H1 (cell line): ENCODE data around the gene OR6C75. TPM values are rescaled to one million over a fixed set of nuclear protein-coding genes. Genes with fewer than 3 reads are reported as not detected.

ENCODE experiments used
- CTCF ChIA-PET: fragments of 300-600 bp; sonication (Branson Sonifier 250); formaldehyde crosslinking; loops from one replicate; lab custom pipeline; 2021; ENCODE audit not compliant: partially characterized antibody; lab: Charles Lee
- POLR2A ChIA-PET: fragments of 300-600 bp; sonication (Branson Sonifier 250); formaldehyde crosslinking; loops from one replicate; lab custom pipeline; 2021; ENCODE audit warnings: inconsistent platforms; ENCODE audit not compliant: partially characterized antibody; lab: Charles Lee
- DNase-seq, 2 experiments: peaks; one replicate each; pipeline versions ENCODE4 v3.0.0 to v3.0.0-alpha.2; 2010 to 2022; ENCODE audit warnings: low spot score in 2 of 2, low read depth in 1 of 2, mixed read lengths in 1 of 2
- FAIRE-seq: peaks from 2 replicates; lab custom pipeline; 2011; peaks lifted over from hg19 to GRCh38; lab: Jason Lieb, UNC
- H2AFZ ChIP-seq: 2 replicates; pipeline ENCODE4 v1.8.1; 2012; ENCODE audit warnings: low read length, inconsistent platforms
- H2AK5ac ChIP-seq: 2 replicates; pipeline ENCODE4 v1.6.1; 2013; ENCODE audit warnings: low read depth, low read length
- H2BK120ac ChIP-seq: replicated peaks from 2 replicates; pipeline ENCODE3; 2013; ENCODE audit warnings: low read depth, low read length, inconsistent platforms
- H2BK12ac ChIP-seq: 2 replicates; pipeline ENCODE4 v1.6.1; 2013; ENCODE audit warnings: low read depth, low read length
- H2BK15ac ChIP-seq: 2 replicates; pipeline ENCODE4 v1.6.1; 2013; ENCODE audit warnings: low read length
- H2BK20ac ChIP-seq: 2 replicates; pipeline ENCODE4 v1.6.1; 2013; ENCODE audit warnings: low read length
- H2BK5ac ChIP-seq: 2 replicates; pipeline ENCODE4 v1.6.1; 2013; ENCODE audit warnings: low read depth, low read length
- H3K14ac ChIP-seq: 2 replicates; pipeline ENCODE4 v1.6.1; 2013; ENCODE audit warnings: inconsistent platforms; ENCODE audit not compliant: insufficient read length
- H3K18ac ChIP-seq: 2 replicates; pipeline ENCODE4 v1.6.1; 2013; ENCODE audit warnings: low read length; ENCODE audit errors: extremely low read depth
- H3K23ac ChIP-seq: 2 replicates; pipeline ENCODE4 v1.6.1; 2013; ENCODE audit warnings: inconsistent platforms; ENCODE audit not compliant: insufficient read length
- H3K23me2 ChIP-seq: 2 replicates; pipeline ENCODE4 v1.6.1; 2013; ENCODE audit warnings: low read depth, low read length
- H3K27ac ChIP-seq: 2 replicates; pipeline ENCODE4 v1.6.1; 2011; ENCODE audit warnings: low read depth, low read length, inconsistent platforms
- H3K27me3 ChIP-seq, 4 experiments: replicated peaks in 1 of 4; 1 replicate in 1 of 4; 2 replicates in 3 of 4; pipeline versions ENCODE4 v1.6.1 to v1.8.1; 2011 to 2013; ENCODE audit warnings: low read length in 3 of 4, mild to moderate bottlenecking in 3 of 4, inconsistent platforms in 2 of 4, mixed read lengths in 2 of 4, moderate library complexity in 1 of 4; ENCODE audit not compliant: control insufficient read depth in 3 of 4, insufficient read depth in 3 of 4; ENCODE audit errors: extremely low read depth in 1 of 4
- H3K36me3 ChIP-seq, 4 experiments: 2 replicates each; pipeline versions ENCODE4 v1.6.1 to v1.8.1; 2011 to 2013; ENCODE audit warnings: mild to moderate bottlenecking in 4 of 4, low read length in 3 of 4, moderate library complexity in 2 of 4, control low read depth in 1 of 4, inconsistent platforms in 1 of 4; ENCODE audit not compliant: insufficient read depth in 4 of 4, control insufficient read depth in 2 of 4
- H3K4ac ChIP-seq: replicated peaks from 2 replicates; pipeline ENCODE3; 2013; ENCODE audit warnings: low read length, low read depth, mixed read lengths, inconsistent platforms; ENCODE audit not compliant: insufficient read length
- H3K4me1 ChIP-seq, 4 experiments: replicated peaks in 1 of 4; 1 replicate in 1 of 4; 2 replicates in 3 of 4; pipeline versions ENCODE4 v1.6.1 to v1.8.1; 2011 to 2013; ENCODE audit warnings: low read length in 3 of 4, inconsistent platforms in 2 of 4, mixed read lengths in 1 of 4; ENCODE audit not compliant: insufficient read depth in 4 of 4, control insufficient read depth in 3 of 4
- H3K4me2 ChIP-seq, 2 experiments: 2 replicates each; pipeline versions ENCODE4 v1.6.1 to v1.8.1; 2011 to 2013; ENCODE audit warnings: low read depth in 2 of 2, low read length in 2 of 2, control low read depth in 1 of 2, inconsistent platforms in 1 of 2, mild to moderate bottlenecking in 1 of 2; ENCODE audit not compliant: insufficient read depth in 1 of 2
- H3K4me3 ChIP-seq, 4 experiments: fragments of 200-600, 300-600 bp in 1 of 4; sonication (generic), shearing (Covaris generic), sonication (Bioruptor Twin) in 1 of 4; 2 replicates each; pipeline versions ENCODE4 v1.5.1 to v1.8.1; 2011 to 2016; ENCODE audit warnings: low read length in 4 of 4, low read depth in 3 of 4, control low read depth in 2 of 4, inconsistent platforms in 2 of 4, mild to moderate bottlenecking in 2 of 4, mixed read lengths in 1 of 4, moderate library complexity in 1 of 4; ENCODE audit not compliant: insufficient read depth in 2 of 4; ENCODE audit errors: extremely low read depth in 1 of 4
- H3K56ac ChIP-seq: replicated peaks from 2 replicates; pipeline ENCODE3; 2013; ENCODE audit warnings: low read depth, mild to moderate bottlenecking, mixed read lengths, low read length, inconsistent platforms; ENCODE audit not compliant: insufficient read length
- H3K79me1 ChIP-seq: 2 replicates; pipeline ENCODE4 v1.6.1; 2013; ENCODE audit warnings: low read depth, low read length, control low read depth
- H3K79me2 ChIP-seq, 2 experiments: 2 replicates each; pipeline versions ENCODE4 v1.6.1 to v1.8.1; 2012 to 2013; ENCODE audit warnings: low read length in 2 of 2, mild to moderate bottlenecking in 2 of 2, inconsistent platforms in 1 of 2; ENCODE audit not compliant: insufficient read depth in 2 of 2, control insufficient read depth in 1 of 2
- H3K9ac ChIP-seq, 4 experiments: replicated peaks in 1 of 4; 1 replicate in 1 of 4; 2 replicates in 3 of 4; pipeline versions ENCODE4 v1.6.1 to v1.8.1; 2011 to 2013; ENCODE audit warnings: low read depth in 3 of 4, low read length in 3 of 4, control low read depth in 2 of 4, mild to moderate bottlenecking in 2 of 4, moderate library complexity in 2 of 4, inconsistent platforms in 1 of 4; ENCODE audit errors: extremely low read depth in 1 of 4
- H3K9me3 ChIP-seq, 2 experiments: 2 replicates each; pipeline versions ENCODE4 v1.6.1 to v1.8.1; 2012 to 2013; ENCODE audit warnings: mild to moderate bottlenecking in 2 of 2, moderate library complexity in 2 of 2, control low read depth in 1 of 2, inconsistent platforms in 1 of 2, low read depth in 1 of 2, low read length in 1 of 2, mixed read lengths in 1 of 2; ENCODE audit not compliant: insufficient read depth in 2 of 2
- H4K20me1 ChIP-seq, 2 experiments: replicated peaks in 1 of 2; 2 replicates each; pipeline versions ENCODE3 to v1.8.1; 2011 to 2013; ENCODE audit warnings: inconsistent platforms in 2 of 2, low read length in 2 of 2, mild to moderate bottlenecking in 1 of 2; ENCODE audit not compliant: insufficient read depth in 2 of 2, control insufficient read depth in 1 of 2
- H4K5ac ChIP-seq: 2 replicates; pipeline ENCODE4 v1.6.1; 2013; ENCODE audit warnings: low read length, low read depth, mixed read lengths, inconsistent platforms; ENCODE audit not compliant: insufficient read length
- H4K8ac ChIP-seq: 2 replicates; pipeline ENCODE4 v1.8.0; 2013; ENCODE audit warnings: mild to moderate bottlenecking, moderate library complexity, low read length, inconsistent platforms; ENCODE audit not compliant: insufficient read depth; ENCODE audit errors: extremely low read depth
- H4K91ac ChIP-seq: replicated peaks from 2 replicates; pipeline ENCODE3; 2013; ENCODE audit warnings: low read length, mixed read lengths, inconsistent platforms; ENCODE audit not compliant: insufficient read length
- BACH1 ChIP-seq: IDR thresholded peaks from 2 replicates; pipeline ENCODE4 v1.6.1; 2012; ENCODE audit warnings: low read length, improper control_type of control experiment
- CEBPB ChIP-seq: IDR thresholded peaks from 2 replicates; pipeline ENCODE4 v1.6.1; 2012; ENCODE audit warnings: low read depth, low read length
- CTCF ChIP-seq, 3 experiments: IDR thresholded peaks; 1 replicate in 2 of 3; 2 replicates in 1 of 3; pipeline versions ENCODE4 v1.5.1 to v1.6.1; 2011; ENCODE audit warnings: low read length in 3 of 3, mild to moderate bottlenecking in 3 of 3, inconsistent platforms in 2 of 3, low read depth in 1 of 3, moderate library complexity in 1 of 3; ENCODE audit not compliant: insufficient read depth in 1 of 3; ENCODE audit errors: control extremely low read depth in 1 of 3
- FOSL1 ChIP-seq: IDR thresholded peaks from 2 replicates; pipeline ENCODE4 v1.6.1; 2011; ENCODE audit warnings: mild to moderate bottlenecking, low read depth, low read length, moderate library complexity; ENCODE audit not compliant: insufficient read depth
- GTF2F1 ChIP-seq: IDR thresholded peaks from 2 replicates; pipeline ENCODE4 v1.6.1; 2012; ENCODE audit warnings: low read depth, low read length, improper control_type of control experiment, borderline replicate concordance
- JUND ChIP-seq: IDR thresholded peaks from 2 replicates; pipeline ENCODE4 v1.6.1; 2011; ENCODE audit warnings: mild to moderate bottlenecking, improper control_type of control experiment, low read length
- KDM1A ChIP-seq: fragments of 200-600, 300-600 bp; sonication (generic); IDR thresholded peaks from 2 replicates; pipeline ENCODE4 v1.7.1; 2016; ENCODE audit warnings: mild to moderate bottlenecking, low read length, borderline replicate concordance
- RAD21 ChIP-seq, 2 experiments: IDR thresholded peaks in 1 of 2; conservative IDR thresholded peaks in 1 of 2; 2 replicates each; pipeline ENCODE4 v1.6.1; 2011; ENCODE audit warnings: low read depth in 2 of 2, low read length in 2 of 2, improper control_type of control experiment in 1 of 2, inconsistent platforms in 1 of 2, mild to moderate bottlenecking in 1 of 2, moderate library complexity in 1 of 2
- SP2 ChIP-seq: IDR thresholded peaks from 2 replicates; pipeline ENCODE4 v1.6.1; 2012; ENCODE audit warnings: mild to moderate bottlenecking, low read length, inconsistent platforms
- TBP ChIP-seq: IDR thresholded peaks from 2 replicates; pipeline ENCODE4 v1.6.1; 2011; ENCODE audit warnings: low read depth, low read length, improper control_type of control experiment
- USF2 ChIP-seq: IDR thresholded peaks from 2 replicates; pipeline ENCODE4 v1.6.1; 2011; ENCODE audit warnings: low read length, improper control_type of control experiment
- WGBS, 2 experiments: shearing (Covaris generic) in 1 of 2; methylation state at CpG; one replicate each; pipeline versions ENCODE4 v1.1.6 to v1.1.7; 2013 to 2015; ENCODE audit warnings: low lambda C conversion rate in 2 of 2, mixed read lengths in 2 of 2, inconsistent platforms in 1 of 2, low coverage in 1 of 2, missing lambda C conversion rate in 1 of 2; ENCODE audit not compliant: insufficient replicate concordance in 2 of 2, insufficient coverage in 1 of 2, insufficient read length in 1 of 2; ENCODE audit errors: extremely low coverage in 1 of 2, missing lambda C conversion rate in 1 of 2; 5-methylcytosine and 5-hydroxymethylcytosine counted together
- polyA plus RNA-seq, 7 experiments: library from polyadenylated mRNA; depleted of rRNA in 3 of 7; stranded (reverse) in 5 of 7; unstranded in 2 of 7; fragments of >200 nt in 5 of 7; fragments of 200-250 nt in 2 of 7; gene quantifications; 1 replicate in 5 of 7; 2 replicates in 1 of 7; 4 replicates in 1 of 7; pipeline versions ENCODE4 v1.2.1 to v1.2.3, GENCODE V29; 2011 to 2013; ENCODE audit warnings: missing spikeins in 2 of 7, mixed read lengths in 2 of 7
- total RNA-seq: library from RNA; stranded (reverse); fragmentation: NEBNext Ultra II Directional; extraction: Animal tissue kit (Norgen Biotek cat#: 25700); gene quantifications from 2 replicates; pipeline ENCODE4 v1.2.1, GENCODE V29; 2021

The OR6C75 gene
- total and polyA plus RNA-seq, 2 of the 8 experiments (the other 6 are each of a cell fraction or from before 2014, with no cell fraction given) = not detected

GRCh38 chr12:55416961-55417360 is 54.2 kb downstream of the OR6C75 start:
- no peak overlapping the region for H3K4me2 ChIP-seq
- no peaks in the 10 kb centered on the region for H3K36me3 ChIP-seq
- H2AFZ ChIP-seq = no peak overlapping the region
- FAIRE-seq (no peak), DNase-seq (no peak)
- H3K79me1 ChIP-seq = no peaks in the 10 kb centered on the region
- no peak overlapping the region for H3K18ac ChIP-seq
- H3K4ac ChIP-seq = no peak overlapping the region
- H3K27ac ChIP-seq = no peak overlapping the region
- H3K9me3 ChIP-seq = no peaks in the 10 kb centered on the region
- H3K23me2 ChIP-seq = no peaks in the 10 kb centered on the region
- H4K20me1 ChIP-seq = no peaks in the 10 kb centered on the region
- no peak overlapping the region for H3K4me3 ChIP-seq
- no peaks in the 10 kb centered on the region for H3K27me3 ChIP-seq
- WGBS, 2 experiments = 89% methylated on average over 1 of the region's 1 CpG; no CpG with 5 or more reads in 1 of the 2 experiments
- no peak overlapping the region for H3K14ac ChIP-seq
- no peak overlapping the region for H2BK120ac ChIP-seq
- H2BK20ac ChIP-seq = no peak overlapping the region
- H4K5ac ChIP-seq = no peak overlapping the region
- H2BK5ac ChIP-seq = no peak overlapping the region
- H4K8ac ChIP-seq = no peak overlapping the region
- H2AK5ac ChIP-seq = no peak overlapping the region
- ChIA-PET CTCF (no interaction called here), POLR2A (no interaction called here)
- no peak overlapping the region for H4K91ac ChIP-seq
- no peak overlapping the region for H3K9ac ChIP-seq
- H3K79me2 ChIP-seq = no peaks in the 10 kb centered on the region
- no peak overlapping the region for H2BK12ac ChIP-seq
- H3K56ac ChIP-seq = no peak overlapping the region
- H3K23ac ChIP-seq = no peak overlapping the region
- H2BK15ac ChIP-seq = no peak overlapping the region
- no peaks in the 10 kb centered on the region for H3K4me1 ChIP-seq
- TF ChIP-seq BACH1 (no peak), CEBPB (no peak), FOSL1 (no peak), CTCF (IDR thresholded peaks at IDR 0.05; ENCODE audit: control extremely low read depth in 1 of 3, insufficient read depth in 1 of 3, low read depth in 1 of 3, low read length in 3 of 3) (no peak), KDM1A (no peak), TBP (no peak), GTF2F1 (no peak), RAD21 (IDR thresholded peaks at IDR 0.05 in 1 of 2, conservative IDR thresholded peaks at IDR 0.05 in 1 of 2; ENCODE audit: low read depth in 2 of 2, low read length in 2 of 2) (no peak), SP2 (no peak), JUND (no peak), USF2 (no peak)
